ENCODE data around the gene RPL38. TPM values are rescaled to one million over a fixed set of nuclear protein-coding genes. Genes with fewer than 3 reads are reported as not detected.
A peak's percentile ranks its signal among the peaks of the same experiment; 100 is the strongest.

Gene RPL38
- total RNA-seq, 1 donor from 2014 or later, result 701 TPM

GRCh38 chr17:74241847-74242246 lies 38.4 kb downstream of the RPL38 start:
- intact Hi-C loops (cut with DNase I), result no loop called here
- Histone ChIP-seq H3K4me1 (peaks cover 17% of the 10 kb centered on the region), H3K36me3 (no peaks in the 10 kb centered on the region), H3K4me3 (no peak overlapping the region), H3K27me3 (ENCODE audit: low read depth) (no peaks in the 10 kb centered on the region), H3K27ac (peak overlapping the region; percentile 41), H3K9me3 (no peaks in the 10 kb centered on the region)
- no peak for DNase-seq
- peak; percentile 3 to 41 for ATAC-seq
- no peak for TF ChIP-seq CTCF (IDR thresholded peaks at IDR 0.05)

GRCh38 chr17:74243013-74243755 lies 39.7 kb downstream of the RPL38 start:
- intact Hi-C loops (cut with DNase I), result no loop called here
- H3K4me3 ChIP-seq, result no peak overlapping the region
- no peak overlapping the region for H3K27ac ChIP-seq
- H3K27me3 ChIP-seq (ENCODE audit: low read depth), result no peaks in the 10 kb centered on the region
- H3K36me3 ChIP-seq, result no peaks in the 10 kb centered on the region
- ATAC-seq (no peak), DNase-seq (no peak)
- H3K4me1 ChIP-seq, result peaks cover 17% of the 10 kb centered on the region
- no peaks in the 10 kb centered on the region for H3K9me3 ChIP-seq
- TF ChIP-seq CTCF (IDR thresholded peaks at IDR 0.05), result no peak

- Histone ChIP-seq H3K27me3 (ENCODE audit: low read depth) (no peaks in the 10 kb centered on the region), H3K36me3 (no peaks in the 10 kb centered on the region), H3K27ac (no peak overlapping the region), H3K9me3 (no peaks in the 10 kb centered on the region), H3K4me3 (no peak overlapping the region), H3K4me1 (peaks cover 17% of the 10 kb centered on the region)
- TF ChIP-seq CTCF (IDR thresholded peaks at IDR 0.05), result no peak
- DNase-seq (no peak), ATAC-seq (no peak)
- intact Hi-C loops (cut with DNase I), result no loop called here
Observed at GRCh38 chr17:74244128-74244527, 40.6 kb downstream of the RPL38 start.

GRCh38 chr17:74244548-74244947 lies 41.1 kb downstream of the RPL38 start:
- no peaks in the 10 kb centered on the region for H3K36me3 ChIP-seq
- H3K4me3 ChIP-seq, result no peak overlapping the region
- intact Hi-C loops (cut with DNase I), result no loop called here
- no peaks in the 10 kb centered on the region for H3K9me3 ChIP-seq
- TF ChIP-seq CTCF (IDR thresholded peaks at IDR 0.05), result no peak
- H3K4me1 ChIP-seq, result peaks cover 17% of the 10 kb centered on the region
- no peak for DNase-seq
- no peak overlapping the region for H3K27ac ChIP-seq
- peak in 1 of 2 donors; percentile 23 for ATAC-seq
- H3K27me3 ChIP-seq (ENCODE audit: low read depth), result no peaks in the 10 kb centered on the region

GRCh38 chr17:74245145-74245831 lies 41.8 kb downstream of the RPL38 start:
- Histone ChIP-seq H3K4me1 (peaks cover 15% of the 10 kb centered on the region), H3K9me3 (no peaks in the 10 kb centered on the region), H3K4me3 (no peak overlapping the region), H3K27ac (no peak overlapping the region), H3K27me3 (ENCODE audit: low read depth) (no peaks in the 10 kb centered on the region), H3K36me3 (no peaks in the 10 kb centered on the region)
- ATAC-seq, result no peak
- no peak for DNase-seq
- TF ChIP-seq CTCF (IDR thresholded peaks at IDR 0.05), result no peak
- intact Hi-C loops (cut with DNase I), result no loop called here
